Keratinocyte (primary cell): ENCODE data around the gene WNT16. TPM values are rescaled to one million over a fixed set of nuclear protein-coding genes. Genes with fewer than 3 reads are reported as not detected.

ENCODE experiments used
- DNase-seq: peaks from one replicate; pipeline ENCODE4 v3.0.0-alpha.2; 2011; ENCODE audit warnings: low read depth, missing footprints, low spot score
- FAIRE-seq: peaks from 2 replicates; lab custom pipeline; 2011; peaks lifted over from hg19 to GRCh38; lab: Jason Lieb, UNC
- H2AFZ ChIP-seq: 2 replicates; pipeline ENCODE4 v1.6.0; 2012; ENCODE audit warnings: low read length, control low read depth, inconsistent platforms; ENCODE audit not compliant: control insufficient read depth
- H3K27ac ChIP-seq: 2 replicates; pipeline ENCODE4 v1.5.1; 2011; ENCODE audit warnings: low read length; ENCODE audit not compliant: control insufficient read depth, insufficient read depth
- H3K27me3 ChIP-seq: 3 replicates; pipeline ENCODE4 v1.6.0; 2011; ENCODE audit warnings: low read length; ENCODE audit not compliant: control insufficient read depth, insufficient read depth; ENCODE audit errors: extremely low read depth
- H3K36me3 ChIP-seq, 2 experiments: 2 replicates in 1 of 2; 3 replicates in 1 of 2; pipeline ENCODE4 v1.5.1; 2011; ENCODE audit warnings: low read length in 2 of 2, mild to moderate bottlenecking in 1 of 2; ENCODE audit not compliant: control insufficient read depth in 2 of 2, insufficient read depth in 2 of 2; ENCODE audit errors: extremely low read depth in 1 of 2
- H3K4me1 ChIP-seq: 3 replicates; pipeline ENCODE4 v1.5.1; 2011; ENCODE audit warnings: low read length; ENCODE audit not compliant: control insufficient read depth, insufficient read depth; ENCODE audit errors: extremely low read depth
- H3K4me2 ChIP-seq: 3 replicates; pipeline ENCODE4 v1.6.0; 2011; ENCODE audit warnings: low read depth, low read length; ENCODE audit not compliant: control insufficient read depth, insufficient read depth; ENCODE audit errors: extremely low read depth
- H3K4me3 ChIP-seq, 3 experiments: fragments of 200-600 bp in 1 of 3; sonication (generic) in 1 of 3; 2 replicates in 2 of 3; 3 replicates in 1 of 3; pipeline ENCODE4 v1.5.1; 2011 to 2016; ENCODE audit warnings: low read length in 3 of 3, mild to moderate bottlenecking in 3 of 3, control low read depth in 2 of 3, inconsistent platforms in 1 of 3, low read depth in 1 of 3, mixed read lengths in 1 of 3, mixed run types in 1 of 3, moderate library complexity in 1 of 3; ENCODE audit not compliant: control insufficient read depth in 2 of 3, insufficient read depth in 2 of 3; ENCODE audit errors: extremely low read depth in 1 of 3
- H3K79me2 ChIP-seq: 2 replicates; pipeline ENCODE4 v1.6.0; 2012; ENCODE audit warnings: low read length; ENCODE audit not compliant: control insufficient read depth, insufficient read depth
- H3K9ac ChIP-seq: 3 replicates; pipeline ENCODE4 v1.6.0; 2011; ENCODE audit warnings: low read length; ENCODE audit not compliant: control insufficient read depth, insufficient read depth; ENCODE audit errors: extremely low read depth
- H3K9me1 ChIP-seq: 3 replicates; pipeline ENCODE4 v1.6.0; 2011; ENCODE audit warnings: low read length; ENCODE audit not compliant: control insufficient read depth, insufficient read depth; ENCODE audit errors: extremely low read depth
- H3K9me3 ChIP-seq: 2 replicates; pipeline ENCODE4 v1.5.1; 2012; ENCODE audit warnings: low read depth, low read length; ENCODE audit not compliant: control insufficient read depth
- H4K20me1 ChIP-seq: 3 replicates; pipeline ENCODE4 v1.6.0; 2011; ENCODE audit warnings: low read length; ENCODE audit not compliant: control insufficient read depth, insufficient read depth; ENCODE audit errors: extremely low read depth
- EZH2 ChIP-seq: IDR thresholded peaks from one replicate; pipeline ENCODE4 v1.6.1; 2012; ENCODE audit warnings: inconsistent platforms, mild to moderate bottlenecking, low read length, moderate library complexity
- dilution Hi-C: fragments of 300-500 bp; cut with MboI; formaldehyde crosslinking; loops from one replicate; pipeline ENCODE4 v1.7.0; 2020; ENCODE audit warnings: low sequenced_read_pairs; ENCODE audit not compliant: extremely low pct_ligation_motif_present
- polyA plus RNA-seq, 5 experiments: library from polyadenylated mRNA; depleted of rRNA in 3 of 5; stranded (reverse) in 3 of 5; stranded (forward) in 1 of 5; unstranded in 1 of 5; fragments of >200 nt; gene quantifications; 1 replicate in 1 of 5; 2 replicates in 3 of 5; 3 replicates in 1 of 5; pipeline versions ENCODE4 v1.2.1 to v1.2.3, GENCODE V29; 2011 to 2012; ENCODE audit warnings: missing spikeins in 2 of 5, low read depth in 1 of 5, low replicate concordance in 1 of 5
- TF ChIP-seq, protein P1 (sequence below), 3 experiments: IDR thresholded peaks in 1 of 3; conservative IDR thresholded peaks in 1 of 3; optimal IDR thresholded peaks in 1 of 3; 2 replicates in 2 of 3; 3 replicates in 1 of 3; pipeline versions ENCODE3 to v1.5.1; 2011; ENCODE audit warnings: low read length in 3 of 3, mild to moderate bottlenecking in 3 of 3, moderate library complexity in 2 of 3, control low read depth in 1 of 3, inconsistent platforms in 1 of 3; ENCODE audit not compliant: insufficient read depth in 2 of 3; ENCODE audit errors: extremely low read depth in 1 of 3

The WNT16 gene
- polyA plus RNA-seq, 1 donor (not counting 4 experiments of a cell fraction or from before 2014, with no cell fraction given) = not detected

- Histone ChIP-seq H3K9me1 (no peaks in the 10 kb centered on the region), H3K9me3 (no peaks in the 10 kb centered on the region), H3K9ac (no peak overlapping the region), H4K20me1 (no peaks in the 10 kb centered on the region), H2AFZ (no peak overlapping the region), H3K27ac (no peak overlapping the region), H3K4me2 (no peak overlapping the region), H3K4me1 (no peaks in the 10 kb centered on the region), H3K27me3 (no peaks in the 10 kb centered on the region), H3K79me2 (no peaks in the 10 kb centered on the region), H3K36me3 (peaks cover 4 to 15% of the 10 kb centered on the region in 2 experiments), H3K4me3 (no peak overlapping the region)
- FAIRE-seq = no peak
- no peak for TF ChIP-seq EZH2
- TF ChIP-seq, protein P1, sequence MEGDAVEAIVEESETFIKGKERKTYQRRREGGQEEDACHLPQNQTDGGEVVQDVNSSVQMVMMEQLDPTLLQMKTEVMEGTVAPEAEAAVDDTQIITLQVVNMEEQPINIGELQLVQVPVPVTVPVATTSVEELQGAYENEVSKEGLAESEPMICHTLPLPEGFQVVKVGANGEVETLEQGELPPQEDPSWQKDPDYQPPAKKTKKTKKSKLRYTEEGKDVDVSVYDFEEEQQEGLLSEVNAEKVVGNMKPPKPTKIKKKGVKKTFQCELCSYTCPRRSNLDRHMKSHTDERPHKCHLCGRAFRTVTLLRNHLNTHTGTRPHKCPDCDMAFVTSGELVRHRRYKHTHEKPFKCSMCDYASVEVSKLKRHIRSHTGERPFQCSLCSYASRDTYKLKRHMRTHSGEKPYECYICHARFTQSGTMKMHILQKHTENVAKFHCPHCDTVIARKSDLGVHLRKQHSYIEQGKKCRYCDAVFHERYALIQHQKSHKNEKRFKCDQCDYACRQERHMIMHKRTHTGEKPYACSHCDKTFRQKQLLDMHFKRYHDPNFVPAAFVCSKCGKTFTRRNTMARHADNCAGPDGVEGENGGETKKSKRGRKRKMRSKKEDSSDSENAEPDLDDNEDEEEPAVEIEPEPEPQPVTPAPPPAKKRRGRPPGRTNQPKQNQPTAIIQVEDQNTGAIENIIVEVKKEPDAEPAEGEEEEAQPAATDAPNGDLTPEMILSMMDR (optimal IDR thresholded peaks at IDR 0.05 in 1 of 3, IDR thresholded peaks at IDR 0.05 in 1 of 3, conservative IDR thresholded peaks at IDR 0.05 in 1 of 3; ENCODE audit: extremely low read depth in 1 of 3, insufficient read depth in 2 of 3, low read length in 3 of 3) = no peak
- DNase-seq = no peak
- dilution Hi-C loops = no loop called here
Measured at GRCh38 chr7:121352323-121352722, 23.5 kb downstream of the WNT16 start.

DNA sequence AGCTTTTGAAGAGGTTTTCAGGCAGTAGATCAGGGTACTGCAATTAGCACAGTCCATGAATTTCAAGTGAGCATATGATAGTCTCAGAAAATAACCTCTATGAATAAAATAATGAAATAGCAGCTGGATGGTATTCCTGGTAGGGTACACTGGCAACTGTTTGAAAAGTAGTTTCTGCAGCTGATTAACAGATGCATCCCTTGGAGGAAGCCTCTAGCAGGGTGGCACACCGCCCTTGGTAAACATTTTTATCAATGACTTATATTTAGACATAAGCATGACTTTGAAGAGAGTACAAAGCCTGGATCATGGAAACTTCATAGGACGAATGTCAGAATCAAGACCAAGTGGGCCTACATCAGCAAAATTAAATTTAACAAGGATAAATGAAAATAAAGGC is 26.8 kb downstream of the WNT16 start:
- Histone ChIP-seq H3K9ac (no peak overlapping the region), H3K4me3 (no peak overlapping the region), H3K4me1 (no peaks in the 10 kb centered on the region), H4K20me1 (no peaks in the 10 kb centered on the region), H3K9me3 (no peaks in the 10 kb centered on the region), H3K4me2 (no peak overlapping the region), H2AFZ (no peak overlapping the region), H3K27me3 (no peaks in the 10 kb centered on the region), H3K79me2 (no peaks in the 10 kb centered on the region), H3K36me3 (peaks cover 9 to 20% of the 10 kb centered on the region in 2 experiments), H3K27ac (no peak overlapping the region), H3K9me1 (no peaks in the 10 kb centered on the region)
- TF ChIP-seq, protein P1 (optimal IDR thresholded peaks at IDR 0.05 in 1 of 3, IDR thresholded peaks at IDR 0.05 in 1 of 3, conservative IDR thresholded peaks at IDR 0.05 in 1 of 3; ENCODE audit: extremely low read depth in 1 of 3, insufficient read depth in 2 of 3, low read length in 3 of 3) = no peak
- TF ChIP-seq EZH2 = no peak
- dilution Hi-C loops = no loop called here
- peak; percentile 9 for FAIRE-seq
- DNase-seq = no peak
